DLD1 (cell line): ENCODE measurements around the gene CCSER1.
"Not testable (repeated sequence)": the region's sequence is repeated elsewhere in the genome, so short reads cannot be mapped to it uniquely, and the experiment has no call there.

Source experiments
- in situ Hi-C: cut with HindIII; loops from 2 replicates; pipeline ENCODE4 v1.10.0; 2017; ENCODE audit warnings: low sequenced_read_pairs

Gene CCSER1

DNA sequence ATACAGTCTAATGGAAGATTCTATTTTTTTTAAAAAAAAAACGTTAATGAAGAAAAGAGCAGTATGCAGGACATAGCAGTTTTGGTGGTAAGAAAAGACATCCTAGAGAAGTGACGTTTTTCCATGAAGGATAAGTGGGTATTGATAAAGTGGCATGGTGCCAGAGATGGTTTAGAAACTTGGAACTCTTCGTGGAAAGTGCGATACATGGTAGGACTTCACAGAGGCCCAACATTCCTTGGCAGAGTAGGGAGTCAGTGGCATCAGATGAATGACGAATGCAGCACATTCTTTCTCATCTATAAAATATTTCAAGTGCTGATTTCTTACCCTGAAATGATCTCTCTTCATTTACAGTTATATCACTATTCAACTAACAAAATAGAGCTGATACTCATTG lies 298.7 kb downstream of the CCSER1 start:
- in situ Hi-C loops, result no loop called here

DNA sequence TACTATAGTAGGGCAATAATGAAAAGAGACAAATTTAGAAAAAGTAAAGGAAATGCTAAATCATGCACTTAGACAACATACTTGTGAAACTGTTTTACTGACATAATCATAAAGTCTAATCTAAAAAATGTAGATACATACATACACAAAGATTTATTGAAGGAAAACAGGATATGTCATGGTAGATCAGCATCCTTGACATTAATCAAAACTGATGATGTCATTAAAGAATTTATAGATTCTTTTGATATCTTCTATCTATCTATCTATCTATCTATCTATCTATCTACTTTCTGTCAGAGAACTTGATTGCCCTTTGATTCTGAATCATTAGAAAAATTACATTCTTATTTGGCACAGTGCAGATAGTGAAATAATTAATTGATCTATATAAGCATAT lies 311.3 kb downstream of the CCSER1 start:
- in situ Hi-C loops, result no loop called here

DNA sequence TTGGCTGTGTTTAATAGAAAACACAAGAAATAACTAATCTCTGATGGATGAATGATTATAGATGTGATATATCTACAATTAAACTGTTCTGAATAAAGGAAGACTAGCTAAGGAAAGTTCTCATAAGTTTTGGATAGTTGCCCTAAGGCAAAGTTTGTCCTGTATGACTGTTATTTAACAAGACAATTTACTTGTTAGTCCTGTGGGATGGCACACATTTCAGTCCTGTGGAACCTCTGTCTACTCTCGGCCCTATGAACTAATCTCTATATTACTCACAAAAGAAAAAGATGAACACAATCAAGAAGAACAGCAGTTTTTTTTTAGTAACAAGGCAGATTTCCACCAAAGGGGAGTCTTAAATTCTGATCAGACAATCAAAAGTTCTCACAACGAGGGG lies 314.6 kb downstream of the CCSER1 start:
- in situ Hi-C loops, result no loop called here

DNA sequence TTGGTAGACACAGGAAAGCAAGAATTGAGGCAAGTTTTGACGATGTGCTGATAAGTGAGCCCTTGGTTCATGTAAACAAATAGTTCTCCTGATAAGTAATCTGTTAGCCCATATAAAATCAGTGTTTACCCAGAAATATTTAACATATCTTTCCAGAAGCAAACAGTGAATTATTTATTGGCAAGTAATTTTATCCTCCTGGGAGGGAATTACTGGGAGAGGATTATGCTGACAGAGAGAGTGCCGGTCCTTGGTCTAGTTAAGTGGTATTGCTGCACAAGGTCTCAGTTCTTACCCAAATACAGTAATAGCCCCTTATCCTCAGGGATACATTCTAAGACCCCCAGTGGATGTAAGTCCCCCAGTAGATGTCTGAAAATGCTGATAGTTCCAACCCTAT lies 315.4 kb downstream of the CCSER1 start:
- in situ Hi-C loops, result no loop called here

DNA sequence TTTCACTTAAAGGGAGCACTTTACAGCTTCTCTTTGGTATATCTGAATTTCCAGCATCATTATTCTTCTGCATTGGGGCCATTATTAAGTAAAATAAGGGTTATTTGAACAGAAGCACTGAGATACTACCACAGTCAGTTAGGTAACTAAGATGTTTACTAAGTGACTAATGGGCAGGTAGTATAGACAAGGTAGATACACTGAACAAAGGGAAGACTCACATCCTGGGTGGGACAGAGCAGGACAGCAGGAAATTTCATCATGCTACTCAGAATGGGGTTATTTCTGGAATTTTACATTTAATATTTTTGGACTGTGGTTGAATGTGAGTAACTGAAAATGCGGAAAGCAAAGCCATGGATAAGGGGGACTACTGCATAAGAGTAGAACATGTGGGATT lies 316.0 kb downstream of the CCSER1 start:
- in situ Hi-C loops, result no loop called here

DNA sequence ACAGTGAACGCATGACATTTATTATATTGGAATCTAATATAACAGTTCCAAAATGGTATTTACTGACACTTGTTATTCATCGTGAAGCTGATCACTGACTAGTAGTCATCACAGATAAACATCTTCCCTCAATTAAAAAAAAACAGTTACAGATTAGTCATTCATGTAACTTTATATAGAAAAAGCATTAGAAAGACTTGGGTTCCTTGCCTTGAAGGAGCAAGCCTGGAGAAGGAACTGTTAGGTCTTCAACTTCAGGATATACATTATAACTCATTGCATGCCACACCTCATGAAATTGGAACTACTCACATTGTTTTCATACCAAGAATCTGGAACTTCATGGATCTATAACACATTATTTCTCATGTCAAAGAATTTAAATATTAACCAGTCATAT lies 317.7 kb downstream of the CCSER1 start:
- in situ Hi-C loops, result no loop called here

DNA sequence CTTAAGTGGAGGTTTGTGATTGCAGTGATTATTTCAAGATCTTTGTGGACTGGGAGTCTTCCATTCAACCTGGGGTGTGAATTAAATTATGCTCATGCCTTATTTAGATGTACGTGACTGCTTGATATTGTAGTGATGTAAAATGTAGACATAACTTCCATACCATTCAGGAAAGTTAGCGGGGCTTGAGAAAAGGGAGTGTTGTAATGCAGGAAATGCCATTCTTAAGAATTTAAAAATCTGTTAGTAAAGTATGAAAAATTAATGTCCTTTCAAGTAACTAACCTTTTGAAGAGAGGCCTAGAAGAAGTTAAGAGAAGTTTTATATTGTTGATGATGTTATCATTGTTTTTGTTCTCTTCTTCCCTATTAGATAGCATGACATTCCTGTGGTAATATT lies 318.2 kb downstream of the CCSER1 start:
- in situ Hi-C loops, result no loop called here

DNA sequence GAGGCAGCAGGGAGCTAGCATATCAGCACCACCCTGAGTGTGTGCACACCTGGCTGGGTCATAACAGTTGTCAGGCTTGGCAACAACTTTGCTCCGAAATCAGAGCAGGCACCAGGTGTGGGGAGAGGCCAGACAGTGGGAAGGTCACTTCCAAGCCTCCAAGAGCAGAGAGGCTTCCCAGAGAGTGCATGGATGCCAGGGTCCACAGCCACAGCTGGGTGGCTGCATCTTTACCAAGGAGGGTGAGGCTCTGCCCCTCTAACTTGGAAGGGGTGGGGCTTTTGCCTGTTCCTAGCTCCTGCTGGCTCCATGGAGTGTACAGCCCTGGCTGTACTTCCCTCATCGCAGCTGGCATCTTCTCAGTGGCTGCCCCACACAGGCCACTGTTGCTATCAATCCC lies 322.4 kb downstream of the CCSER1 start:
- in situ Hi-C loops, result no loop called here

DNA sequence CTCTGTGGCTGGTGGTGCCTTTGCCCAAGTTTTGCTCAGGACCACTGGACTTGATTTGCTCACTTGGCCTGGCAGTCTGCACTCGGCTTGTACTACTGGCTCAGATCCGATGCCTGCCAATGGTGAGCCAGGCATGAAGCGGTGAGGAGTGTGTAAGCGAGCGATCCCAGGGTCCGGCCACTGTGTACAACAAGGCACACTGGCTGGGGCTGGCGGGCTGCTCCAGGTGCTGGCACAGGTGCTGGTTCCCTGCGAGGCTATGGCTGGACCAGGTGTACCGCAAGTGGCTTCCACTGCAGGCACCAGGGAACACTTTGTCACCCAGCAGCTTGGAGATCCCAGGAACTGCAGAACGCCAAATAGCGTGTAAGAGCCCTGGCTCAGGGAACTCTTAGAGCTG lies 329.7 kb downstream of the CCSER1 start:
- in situ Hi-C loops, result no loop called here

DNA sequence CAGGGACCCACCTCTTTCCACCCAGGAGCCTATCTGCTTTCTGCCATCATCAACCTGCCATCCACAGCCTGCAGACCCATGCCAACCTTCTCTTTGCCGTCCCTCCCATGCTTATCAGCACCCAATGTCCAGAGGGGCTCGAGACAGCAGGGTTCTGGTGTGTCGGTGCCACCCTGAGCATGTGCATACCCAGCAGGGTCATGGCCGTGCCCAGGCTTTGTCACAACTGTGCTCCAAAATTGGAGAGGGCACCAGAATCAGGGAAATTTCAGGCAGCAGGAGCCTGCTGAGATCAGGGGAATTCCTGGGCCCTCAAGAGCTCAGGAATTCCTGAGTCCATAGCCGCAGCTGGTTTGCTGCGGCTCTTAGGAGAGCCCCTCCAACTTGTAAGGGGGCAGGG lies 330.6 kb downstream of the CCSER1 start:
- in situ Hi-C loops, result no loop called here

DNA sequence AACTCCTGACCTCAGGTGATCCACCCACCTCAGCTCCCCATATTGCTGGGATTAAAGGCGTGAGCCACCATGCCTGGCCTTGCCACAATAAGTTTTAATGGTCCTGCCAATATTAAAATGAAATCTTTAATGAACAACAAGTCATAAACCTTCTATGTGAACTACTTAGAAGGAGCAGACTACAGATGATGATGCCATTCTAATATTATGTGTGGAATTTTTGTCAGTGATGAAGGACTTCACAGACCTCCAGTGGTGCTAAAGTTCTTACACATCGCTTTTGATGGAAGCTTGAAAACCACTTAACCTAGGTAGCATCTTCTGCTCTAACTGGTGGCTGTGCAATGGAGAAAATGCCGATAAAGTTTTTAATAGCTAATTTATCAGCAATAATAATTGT lies 331.4 kb downstream of the CCSER1 start:
- in situ Hi-C loops, result no loop called here

DNA sequence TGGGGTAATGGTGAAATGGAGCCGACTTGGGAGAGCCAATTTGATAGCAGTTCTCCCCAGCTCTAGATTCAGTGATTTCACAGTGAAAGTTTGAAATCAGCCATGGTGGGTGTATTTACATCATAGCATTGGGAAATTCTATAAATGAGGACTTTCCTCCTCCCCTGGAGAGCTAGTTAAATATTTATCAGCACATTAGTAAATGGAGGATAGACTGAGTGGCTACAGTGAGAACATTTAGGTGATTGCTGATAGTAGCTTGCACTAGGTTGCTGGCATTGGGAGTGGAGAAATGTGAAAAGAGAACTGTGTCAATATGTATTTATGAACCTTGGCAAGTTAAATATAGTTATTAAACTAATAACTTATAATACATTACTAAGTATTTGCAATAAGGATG lies 347.3 kb downstream of the CCSER1 start:
- in situ Hi-C loops, result no loop called here

DNA sequence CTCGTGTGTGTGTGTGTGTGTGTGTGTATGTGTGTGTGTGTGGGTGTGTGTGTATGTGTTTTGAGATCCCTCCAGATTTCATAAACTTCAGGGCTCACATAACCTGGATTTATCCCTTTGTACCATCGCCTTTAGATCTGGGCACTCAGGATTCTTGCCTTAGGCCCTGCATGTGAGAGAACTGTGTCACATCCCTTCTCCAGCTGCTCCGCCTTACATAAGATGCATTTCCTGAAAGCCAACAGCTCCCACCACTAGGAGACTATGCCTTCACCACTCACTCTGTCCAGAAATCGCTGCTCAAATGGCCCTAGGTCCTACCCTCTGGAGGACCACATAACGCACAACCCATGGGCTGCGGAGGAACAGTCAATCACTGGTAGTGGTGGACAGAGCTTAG lies 348.8 kb downstream of the CCSER1 start:
- in situ Hi-C loops, result no loop called here

DNA sequence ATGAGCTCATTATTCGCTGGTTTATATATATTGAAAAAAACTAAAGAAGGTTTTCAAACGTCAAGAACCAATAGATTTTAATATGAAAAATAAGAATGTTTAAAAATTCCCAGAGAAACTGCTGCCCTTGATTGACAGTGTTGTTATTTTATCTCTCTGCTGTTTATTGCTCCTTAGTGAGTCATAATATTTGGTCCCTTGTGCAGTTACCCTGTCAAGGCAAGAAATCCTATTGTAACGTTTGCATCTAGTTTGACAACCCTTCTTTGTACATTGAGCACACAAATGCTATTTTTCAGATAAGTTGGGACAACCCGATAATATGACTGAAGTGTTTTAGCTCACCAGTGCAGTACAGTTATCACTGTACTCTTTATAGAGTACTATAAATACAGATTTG lies 349.4 kb downstream of the CCSER1 start:
- in situ Hi-C loops, result no loop called here

DNA sequence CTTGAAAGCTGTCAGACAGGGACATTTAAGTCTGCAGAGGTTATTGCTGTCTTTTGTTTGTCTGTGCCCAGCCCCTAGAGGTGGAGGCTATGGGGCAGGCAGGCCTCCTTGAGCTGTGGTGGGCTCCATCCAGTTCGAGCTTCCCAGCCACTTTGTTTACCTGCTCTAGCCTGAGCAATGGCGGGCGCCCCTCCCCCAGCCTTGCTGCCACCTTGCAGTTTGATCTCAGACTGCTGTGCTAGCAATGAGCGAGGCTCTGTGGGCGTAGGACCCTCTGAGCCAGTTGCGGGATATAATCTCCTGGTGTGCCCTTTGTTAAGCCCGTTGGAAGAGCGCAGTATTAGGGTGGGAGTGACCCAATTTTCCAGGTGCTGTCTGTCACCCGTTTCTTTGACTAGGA lies 357.7 kb downstream of the CCSER1 start:
- in situ Hi-C loops, result not testable (repeated sequence)

DNA sequence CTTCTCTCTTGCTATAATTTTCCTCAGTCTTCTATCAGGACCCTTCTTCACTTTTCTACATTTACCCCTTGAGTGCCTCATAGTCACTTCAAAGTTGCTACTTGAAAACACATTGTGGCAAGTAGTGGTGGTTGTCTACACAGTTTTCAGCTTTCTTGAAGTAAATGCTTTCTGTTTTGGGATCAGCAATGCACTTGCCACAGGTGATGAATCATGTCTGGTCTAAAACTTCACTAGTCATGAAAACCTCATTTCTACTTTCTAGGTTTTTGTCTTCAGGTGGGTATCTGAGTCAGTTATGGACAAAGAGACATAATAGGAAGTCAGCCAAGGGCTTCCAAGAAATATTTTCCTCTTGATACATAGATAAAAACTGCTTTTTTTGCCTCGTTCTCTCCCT lies 359.2 kb downstream of the CCSER1 start:
- in situ Hi-C loops, result no loop called here

DNA sequence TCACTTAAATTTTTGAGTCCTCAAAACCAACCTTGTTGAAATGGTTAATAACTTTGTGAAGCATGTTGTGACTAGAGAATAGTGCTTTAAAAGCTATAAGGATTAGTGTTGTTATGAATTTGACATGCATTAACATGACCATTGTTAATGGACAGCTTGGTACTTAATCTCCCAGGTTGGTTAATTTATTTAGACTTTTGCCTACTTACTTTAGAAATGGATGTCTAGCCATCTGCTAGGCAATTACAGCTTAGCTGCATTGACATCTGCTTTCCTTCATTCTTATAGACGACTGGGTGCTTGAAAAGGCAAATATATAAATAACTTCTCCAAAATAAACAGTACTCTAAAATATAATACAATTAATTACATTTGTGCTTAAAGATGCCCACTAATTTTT lies 368.0 kb downstream of the CCSER1 start:
- in situ Hi-C loops, result no loop called here

DNA sequence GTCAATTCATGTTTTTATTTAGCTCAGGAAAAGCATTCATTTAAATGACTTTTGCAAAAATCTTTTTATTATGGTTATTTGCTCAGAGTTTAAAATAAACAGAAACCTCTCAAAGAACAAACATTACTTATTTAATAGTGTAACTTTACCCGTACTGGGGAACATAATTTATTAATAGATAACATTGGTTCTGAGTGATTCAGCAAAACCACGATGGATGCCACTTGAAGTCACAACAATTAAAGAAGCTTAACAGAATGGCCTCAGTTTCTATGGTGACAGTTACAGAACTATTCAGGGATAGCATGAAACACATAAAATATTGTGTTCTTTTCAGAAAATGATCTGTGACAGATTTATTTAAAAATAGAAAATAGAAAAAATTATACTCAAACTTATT lies 368.7 kb downstream of the CCSER1 start:
- in situ Hi-C loops, result no loop called here

DNA sequence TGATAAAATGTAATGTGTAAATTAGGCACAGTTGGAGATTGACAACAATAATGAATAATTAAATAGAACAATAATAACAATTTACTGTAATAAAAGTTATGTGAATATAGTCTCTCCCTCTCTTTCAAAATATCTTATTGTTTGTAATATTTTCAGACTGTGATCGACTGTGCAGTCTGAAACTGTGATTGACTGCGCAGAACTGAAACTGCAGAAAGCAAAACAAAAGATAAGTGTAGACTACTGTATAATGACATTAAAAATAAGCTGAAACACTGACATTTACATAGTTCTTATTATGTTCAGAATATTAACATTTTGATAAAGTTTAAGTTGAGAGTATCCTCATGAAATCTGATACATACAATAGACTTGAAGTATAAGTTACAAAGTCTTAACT lies 371.0 kb downstream of the CCSER1 start:
- in situ Hi-C loops, result no loop called here

DNA sequence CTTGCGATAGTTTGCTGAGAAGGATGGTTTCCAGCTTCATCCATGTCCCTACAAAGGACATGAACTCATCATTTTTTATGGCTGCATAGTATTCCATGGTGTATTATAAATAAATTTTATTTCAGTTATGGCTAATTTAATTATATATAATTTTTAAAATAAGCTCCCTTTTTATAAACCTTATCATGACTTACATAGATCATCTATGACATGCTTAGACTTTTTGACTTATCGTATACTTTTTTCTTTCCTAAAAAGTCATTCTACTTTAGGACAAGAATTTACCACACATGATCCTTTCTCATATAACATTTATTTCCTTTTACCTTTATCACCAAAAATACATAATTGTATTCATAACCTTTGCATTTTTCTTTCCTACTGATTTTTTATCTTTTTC lies 376.5 kb downstream of the CCSER1 start:
- in situ Hi-C loops, result no loop called here

DNA sequence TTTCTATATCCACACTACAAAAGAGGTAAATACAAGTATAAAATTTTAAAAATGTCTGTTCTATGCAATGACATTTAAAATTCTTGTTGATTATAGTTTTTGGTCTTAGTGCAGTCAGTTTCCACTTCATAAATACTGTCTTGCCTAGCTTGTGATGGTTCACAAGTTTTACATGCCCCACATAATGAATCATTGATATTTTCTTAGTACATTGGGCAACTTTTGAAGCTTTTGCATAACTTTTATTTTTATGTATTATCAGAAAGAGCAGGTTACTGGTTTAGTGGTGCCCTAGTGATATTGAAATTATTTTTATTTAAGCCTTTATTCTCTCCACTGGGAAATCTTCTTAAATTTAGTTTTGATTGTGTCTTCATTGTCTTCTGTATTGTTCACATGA lies 388.0 kb downstream of the CCSER1 start:
- in situ Hi-C loops, result no loop called here

DNA sequence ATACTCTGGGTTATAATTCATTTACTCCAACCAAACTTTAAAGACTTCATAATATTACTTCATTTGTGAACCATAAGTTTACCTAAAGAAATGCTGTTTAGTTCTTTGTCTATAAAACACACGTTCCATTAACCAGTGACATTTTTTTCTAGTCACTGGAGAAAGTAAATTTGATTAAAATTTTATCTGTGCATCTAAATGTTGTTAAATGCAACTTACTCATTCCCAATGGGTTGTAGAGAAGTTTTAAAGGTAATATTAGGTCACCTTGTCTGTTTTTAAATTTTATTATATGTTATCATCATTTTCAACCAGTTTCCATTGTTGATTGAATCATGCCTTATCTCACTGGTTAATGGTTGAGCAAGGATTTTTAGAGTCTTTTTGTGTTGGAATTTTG lies 401.4 kb downstream of the CCSER1 start:
- in situ Hi-C loops, result no loop called here

DNA sequence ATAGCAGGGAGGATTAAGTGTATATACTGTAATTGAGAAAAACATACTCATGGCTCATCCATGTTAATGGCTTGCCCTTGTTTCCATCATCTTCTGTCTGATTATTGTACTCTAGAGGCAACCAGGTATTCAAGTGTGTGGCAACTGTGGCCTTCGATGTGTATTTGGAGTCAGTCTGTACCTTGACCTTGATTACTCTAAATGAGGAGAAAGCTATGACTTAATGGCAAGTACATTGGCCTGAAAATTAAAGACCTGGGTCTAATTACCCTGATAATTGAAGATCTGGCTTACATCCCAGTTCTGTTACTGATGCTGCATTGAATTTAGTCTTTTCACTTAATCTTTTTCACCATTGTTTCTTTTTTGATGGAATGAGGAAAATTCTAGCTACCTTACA lies 409.2 kb downstream of the CCSER1 start:
- in situ Hi-C loops, result no loop called here

DNA sequence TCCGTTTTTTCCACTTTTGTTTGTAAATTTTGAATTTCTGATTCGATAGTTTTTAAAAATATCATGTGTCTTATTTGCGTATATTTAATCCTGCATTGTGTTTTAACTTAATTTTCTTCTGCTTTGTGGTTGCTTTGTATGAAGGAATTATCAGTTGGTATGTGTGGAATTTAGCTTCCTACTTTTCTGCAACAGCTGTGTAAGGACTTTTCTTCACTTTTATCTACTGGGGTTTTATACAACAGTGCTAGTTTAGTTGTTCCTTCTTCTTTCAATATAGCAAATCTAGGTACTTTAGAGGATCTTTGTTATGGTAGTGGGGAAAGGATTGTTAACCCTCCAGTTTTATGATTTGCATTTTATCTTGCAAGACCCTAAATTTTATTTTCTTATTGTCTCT lies 410.3 kb downstream of the CCSER1 start:
- in situ Hi-C loops, result no loop called here
